IMR-90 (cell line): ENCODE data around the gene FRMD1. TPM values are rescaled to one million over a fixed set of nuclear protein-coding genes. Genes with fewer than 3 reads are reported as not detected.

ENCODE experiments used
- ATAC-seq: fragments of 200-7000 bp; cut with Tn5 transposase; 2 replicates; pipeline ENCODE4 v1.9.1; 2020; ENCODE audit warnings: low read depth, mild to moderate bottlenecking, moderate library complexity
- BruUV-seq: library from RNA; stranded (reverse); fragments of 400-500 nt; replicated peaks from 2 replicates; lab custom pipeline; 2021; lab: Mats Ljungman, UMichigan
- CTCF ChIA-PET: fragments of 300-600 bp; formaldehyde crosslinking; extraction: SDS; loops from one replicate; lab custom pipeline; 2021; ENCODE audit warnings: antibody characterized with exemption; lab: Yijun Ruan, JAX
- POLR2A ChIA-PET: fragments of 300-600 bp; sonication (Branson Sonifier 250); formaldehyde crosslinking; loops from one replicate; lab custom pipeline; 2022; ENCODE audit warnings: antibody characterized with exemption; ENCODE audit not compliant: unreplicated experiment; lab: Charles Lee
- DNase-seq: peaks from one replicate; pipeline ENCODE4 v3.0.0; 2013
- H2AFZ ChIP-seq: replicated peaks from 2 replicates; pipeline ENCODE3; 2013; ENCODE audit warnings: low read length, mild to moderate bottlenecking; ENCODE audit not compliant: poor library complexity
- H2AK5ac ChIP-seq: 2 replicates; pipeline ENCODE4 v1.6.1; 2013; ENCODE audit warnings: low read depth, low read length, inconsistent platforms
- H2AK9ac ChIP-seq: replicated peaks from 2 replicates; pipeline ENCODE3; 2013; ENCODE audit warnings: mild to moderate bottlenecking, low read depth, low read length, moderate library complexity; ENCODE audit not compliant: poor library complexity
- H2BK120ac ChIP-seq: 2 replicates; pipeline ENCODE4 v1.6.1; 2013; ENCODE audit warnings: low read depth, low read length, inconsistent platforms
- H2BK15ac ChIP-seq: 3 replicates; pipeline ENCODE4 v1.6.1; 2013; ENCODE audit warnings: low read depth, low read length, inconsistent platforms
- H2BK20ac ChIP-seq: 2 replicates; pipeline ENCODE4 v1.6.1; 2013; ENCODE audit warnings: low read depth, mild to moderate bottlenecking, inconsistent platforms, low read length, moderate library complexity
- H2BK5ac ChIP-seq: 2 replicates; pipeline ENCODE4 v1.6.1; 2013; ENCODE audit warnings: mild to moderate bottlenecking, low read depth, low read length, inconsistent platforms; ENCODE audit not compliant: poor library complexity, severe bottlenecking
- H3K14ac ChIP-seq: replicated peaks from 2 replicates; pipeline ENCODE4 v1.6.1; 2013; ENCODE audit warnings: low read depth, low read length, inconsistent platforms
- H3K18ac ChIP-seq: 2 replicates; pipeline ENCODE4 v1.6.1; 2013; ENCODE audit warnings: low read depth, low read length, control low read depth
- H3K23ac ChIP-seq: 2 replicates; pipeline ENCODE4 v1.6.1; 2013; ENCODE audit warnings: low read depth, low read length, inconsistent platforms
- H3K27ac ChIP-seq: 2 replicates; pipeline ENCODE4 v1.5.1; 2013; ENCODE audit warnings: mild to moderate bottlenecking, control low read depth, low read length; ENCODE audit not compliant: insufficient read depth
- H3K27me3 ChIP-seq: 2 replicates; pipeline ENCODE4 v1.6.1; 2013; ENCODE audit warnings: low read length; ENCODE audit not compliant: control insufficient read depth, insufficient read depth
- H3K36me3 ChIP-seq: 2 replicates; pipeline ENCODE4 v1.6.1; 2013; ENCODE audit warnings: low read length, mixed read lengths; ENCODE audit not compliant: control insufficient read depth, insufficient read depth
- H3K4ac ChIP-seq: 2 replicates; pipeline ENCODE4 v1.6.1; 2013; ENCODE audit warnings: low read depth, low read length, inconsistent platforms
- H3K4me1 ChIP-seq: 2 replicates; pipeline ENCODE4 v1.6.1; 2013; ENCODE audit warnings: low read length, mixed read lengths; ENCODE audit not compliant: control insufficient read depth, insufficient read depth
- H3K4me2 ChIP-seq: 2 replicates; pipeline ENCODE4 v1.6.1; 2013; ENCODE audit warnings: low read depth, mild to moderate bottlenecking, control low read depth, low read length, moderate library complexity
- H3K4me3 ChIP-seq: 2 replicates; pipeline ENCODE4 v1.5.1; 2013; ENCODE audit warnings: low read depth, mild to moderate bottlenecking, control low read depth, low read length, moderate library complexity; ENCODE audit not compliant: insufficient read depth
- H3K56ac ChIP-seq: 2 replicates; pipeline ENCODE4 v1.6.1; 2013; ENCODE audit warnings: low read length, inconsistent platforms; ENCODE audit not compliant: insufficient read depth; ENCODE audit errors: extremely low read depth
- H3K79me1 ChIP-seq, 2 experiments: 2 replicates each; pipeline ENCODE4 v1.6.1; 2013; ENCODE audit warnings: low read length in 2 of 2, inconsistent platforms in 1 of 2, low read depth in 1 of 2
- H3K9ac ChIP-seq: 2 replicates; pipeline ENCODE4 v1.6.1; 2013; ENCODE audit warnings: low read depth, low read length, control low read depth
- H3K9me1 ChIP-seq: 2 replicates; pipeline ENCODE4 v1.6.1; 2013; ENCODE audit warnings: low read length, inconsistent platforms; ENCODE audit not compliant: insufficient read depth
- H3K9me3 ChIP-seq: 2 replicates; pipeline ENCODE4 v1.6.1; 2013; ENCODE audit warnings: low read length; ENCODE audit not compliant: control insufficient read depth, insufficient read depth
- H4K20me1 ChIP-seq: 2 replicates; pipeline ENCODE4 v1.6.1; 2013; ENCODE audit warnings: low read length, inconsistent platforms; ENCODE audit not compliant: insufficient read depth
- H4K5ac ChIP-seq: 2 replicates; pipeline ENCODE4 v1.6.1; 2013; ENCODE audit warnings: mild to moderate bottlenecking, low read depth, low read length, control low read depth
- H4K8ac ChIP-seq, 2 experiments: 2 replicates each; pipeline ENCODE4 v1.6.1; 2013; ENCODE audit warnings: low read depth in 2 of 2, low read length in 2 of 2, control low read depth in 1 of 2, inconsistent platforms in 1 of 2
- H4K91ac ChIP-seq: 2 replicates; pipeline ENCODE4 v1.6.1; 2013; ENCODE audit warnings: low read depth, low read length, inconsistent platforms; ENCODE audit not compliant: insufficient read depth
- BHLHE40 ChIP-seq: fragments of 150-350 bp; IDR thresholded peaks from 2 replicates; pipeline ENCODE4 v1.6.1; 2016; ENCODE audit warnings: mild to moderate bottlenecking, low read depth, low read length
- CHD1 ChIP-seq: IDR thresholded peaks from 2 replicates; pipeline ENCODE4 v1.6.1; 2012; ENCODE audit warnings: low read depth, low read length, improper control_type of control experiment
- ELK1 ChIP-seq: fragments of 150-350 bp; IDR thresholded peaks from 2 replicates; pipeline ENCODE4 v1.6.1; 2016; ENCODE audit warnings: low read depth, mild to moderate bottlenecking, low read length, moderate library complexity, borderline replicate concordance
- FOS ChIP-seq: fragments of 150-350 bp; IDR thresholded peaks from 2 replicates; pipeline ENCODE4 v1.6.1; 2016; ENCODE audit warnings: low read depth, low read length
- MAFK ChIP-seq: IDR thresholded peaks from 2 replicates; pipeline ENCODE4 v1.6.1; 2012; ENCODE audit warnings: low read depth, low read length, improper control_type of control experiment
- MAZ ChIP-seq: IDR thresholded peaks from 2 replicates; pipeline ENCODE4 v1.6.1; 2012; ENCODE audit warnings: low read depth, mild to moderate bottlenecking, low read length, improper control_type of control experiment, moderate library complexity, borderline replicate concordance
- MXI1 ChIP-seq: IDR thresholded peaks from 2 replicates; pipeline ENCODE4 v1.6.1; 2012; ENCODE audit warnings: low read depth, mild to moderate bottlenecking, low read length, moderate library complexity, borderline replicate concordance
- POLR2A ChIP-seq: IDR thresholded peaks from 2 replicates; pipeline ENCODE4 v1.6.1; 2012; ENCODE audit warnings: mild to moderate bottlenecking, low read depth, low read length
- RAD21 ChIP-seq: IDR thresholded peaks from 2 replicates; pipeline ENCODE4 v1.6.1; 2012; ENCODE audit warnings: low read length, improper control_type of control experiment
- RFX5 ChIP-seq: IDR thresholded peaks from 2 replicates; pipeline ENCODE4 v1.8.0; 2012; ENCODE audit warnings: low read depth, mild to moderate bottlenecking, low read length, moderate library complexity
- SMC3 ChIP-seq: fragments of 150-350 bp; IDR thresholded peaks from 2 replicates; pipeline ENCODE4 v1.6.1; 2016; ENCODE audit warnings: low read depth, mild to moderate bottlenecking, antibody characterized with exemption, low read length, moderate library complexity
- WGBS, 2 experiments: methylation state at CpG; one replicate each; pipeline versions ENCODE4 v1.1.5 to v1.1.7; 2013; ENCODE audit warnings: missing lambda C conversion rate in 2 of 2; ENCODE audit not compliant: insufficient read length in 1 of 2; ENCODE audit errors: extremely low coverage in 2 of 2; 5-methylcytosine and 5-hydroxymethylcytosine counted together
- dilution Hi-C: fragments of 300-500 bp; cut with HindIII; formaldehyde crosslinking; loops from one replicate; pipeline ENCODE4 v1.14.3; 2018; ENCODE audit warnings: low sequenced_read_pairs; ENCODE audit not compliant: unreplicated experiment
- in situ Hi-C: fragments of 300-500 bp; cut with MboI; formaldehyde crosslinking; loops from 3 replicates; pipeline ENCODE4 v1.14.3; 2019; ENCODE audit warnings: low sequenced_read_pairs, inconsistent platforms, mixed read lengths
- intact Hi-C: fragments of 100-400 bp; cut with micrococcal nuclease; formaldehyde crosslinking; loops from 2 replicates; pipeline ENCODE4 v1.10.0; 2022
- polyA plus RNA-seq, 3 experiments: library from polyadenylated mRNA; depleted of rRNA; stranded (reverse); fragments of >200 nt; gene quantifications; 2 replicates each; pipeline ENCODE4 v1.2.3, GENCODE V29; 2012; ENCODE audit warnings: low replicate concordance in 1 of 3
- total RNA-seq: library from RNA; depleted of rRNA; stranded (reverse); fragments of >200 nt; gene quantifications from 2 replicates; pipeline ENCODE4 v1.2.3, GENCODE V29; 2012
- TF ChIP-seq, protein P1 (sequence below): fragments of 150-350 bp; IDR thresholded peaks from 2 replicates; pipeline ENCODE4 v1.6.1; 2017; ENCODE audit warnings: mild to moderate bottlenecking, antibody characterized with exemption, low read length, low read depth
- TF ChIP-seq, protein P2 (sequence below): conservative IDR thresholded peaks from 2 replicates; pipeline ENCODE4 v1.5.1; 2012; ENCODE audit warnings: mild to moderate bottlenecking, low read depth, low read length, improper control_type of control experiment

Gene FRMD1
- total and polyA plus RNA-seq, 2 of the 4 experiments (the other 2 are of a cell fraction): not detected

DNA sequence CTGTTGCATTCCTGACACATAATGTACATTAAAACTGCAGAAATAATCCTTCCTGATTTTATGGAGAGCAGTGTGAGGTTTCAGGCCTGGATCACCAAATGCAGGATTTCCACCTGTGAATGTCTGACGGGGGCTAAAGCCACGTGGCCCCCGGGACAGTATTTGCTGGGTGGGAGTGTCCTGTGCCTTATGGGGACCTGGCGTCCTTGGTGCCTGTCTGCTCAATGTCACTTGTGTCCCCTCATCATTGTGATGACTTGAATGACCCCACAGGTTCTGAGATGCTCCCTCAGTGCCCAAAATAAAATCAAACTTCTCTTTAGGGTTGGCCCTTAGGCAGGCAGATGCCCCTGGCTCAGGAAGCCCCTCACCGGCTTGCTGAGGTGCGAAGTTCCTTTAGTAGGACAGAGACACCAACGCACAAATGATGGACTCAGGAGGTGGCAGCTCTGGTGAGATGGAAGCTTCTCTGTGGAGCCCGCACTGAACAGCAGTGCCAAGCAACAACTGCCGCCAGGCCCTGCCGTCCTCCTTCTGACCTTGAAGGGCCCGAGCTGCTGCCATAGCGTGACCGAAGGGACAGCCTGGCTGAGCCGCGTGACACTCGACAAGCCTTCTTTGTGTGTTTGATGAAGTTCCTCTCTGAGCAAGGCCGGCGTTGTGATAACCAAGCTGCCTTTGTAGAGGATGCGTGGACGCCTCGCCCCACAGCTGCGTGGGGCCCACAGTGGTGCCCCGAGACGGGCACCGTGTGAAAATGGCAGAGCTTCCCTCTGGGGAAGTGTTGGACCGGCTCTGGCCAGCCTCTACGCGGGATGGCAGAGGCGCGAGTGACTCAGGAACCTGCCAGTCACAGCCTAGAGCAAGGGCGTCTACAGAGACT, 30.9 kb downstream of the FRMD1 start:
- no peak overlapping the region for H3K23ac ChIP-seq
- ATAC-seq (no peak), DNase-seq (no peak)
- peaks cover 8% of the 10 kb centered on the region; the same call in 1 of the 2 replicates for H3K4me1 ChIP-seq
- intact Hi-C loops (no loop called here), in situ Hi-C loops (no loop called here), dilution Hi-C loops (no loop called here)
- 90% methylated on average over 15 of the region's 31 CpGs; no CpG with 5 or more reads in 1 of the 2 experiments for WGBS, 2 experiments
- POLR2A ChIA-PET: no interaction called here
- no peak overlapping the region for H2AK5ac ChIP-seq
- no peak for TF ChIP-seq ELK1
- TF ChIP-seq RFX5: no peak
- TF ChIP-seq MAFK: no peak
- no peak for TF ChIP-seq CHD1
- TF ChIP-seq SMC3: no peak
- no peak for TF ChIP-seq MXI1
- TF ChIP-seq, protein P1, sequence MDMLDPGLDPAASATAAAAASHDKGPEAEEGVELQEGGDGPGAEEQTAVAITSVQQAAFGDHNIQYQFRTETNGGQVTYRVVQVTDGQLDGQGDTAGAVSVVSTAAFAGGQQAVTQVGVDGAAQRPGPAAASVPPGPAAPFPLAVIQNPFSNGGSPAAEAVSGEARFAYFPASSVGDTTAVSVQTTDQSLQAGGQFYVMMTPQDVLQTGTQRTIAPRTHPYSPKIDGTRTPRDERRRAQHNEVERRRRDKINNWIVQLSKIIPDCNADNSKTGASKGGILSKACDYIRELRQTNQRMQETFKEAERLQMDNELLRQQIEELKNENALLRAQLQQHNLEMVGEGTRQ: no peak
- TF ChIP-seq, protein P2, sequence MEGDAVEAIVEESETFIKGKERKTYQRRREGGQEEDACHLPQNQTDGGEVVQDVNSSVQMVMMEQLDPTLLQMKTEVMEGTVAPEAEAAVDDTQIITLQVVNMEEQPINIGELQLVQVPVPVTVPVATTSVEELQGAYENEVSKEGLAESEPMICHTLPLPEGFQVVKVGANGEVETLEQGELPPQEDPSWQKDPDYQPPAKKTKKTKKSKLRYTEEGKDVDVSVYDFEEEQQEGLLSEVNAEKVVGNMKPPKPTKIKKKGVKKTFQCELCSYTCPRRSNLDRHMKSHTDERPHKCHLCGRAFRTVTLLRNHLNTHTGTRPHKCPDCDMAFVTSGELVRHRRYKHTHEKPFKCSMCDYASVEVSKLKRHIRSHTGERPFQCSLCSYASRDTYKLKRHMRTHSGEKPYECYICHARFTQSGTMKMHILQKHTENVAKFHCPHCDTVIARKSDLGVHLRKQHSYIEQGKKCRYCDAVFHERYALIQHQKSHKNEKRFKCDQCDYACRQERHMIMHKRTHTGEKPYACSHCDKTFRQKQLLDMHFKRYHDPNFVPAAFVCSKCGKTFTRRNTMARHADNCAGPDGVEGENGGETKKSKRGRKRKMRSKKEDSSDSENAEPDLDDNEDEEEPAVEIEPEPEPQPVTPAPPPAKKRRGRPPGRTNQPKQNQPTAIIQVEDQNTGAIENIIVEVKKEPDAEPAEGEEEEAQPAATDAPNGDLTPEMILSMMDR: no peak
- no peak for TF ChIP-seq BHLHE40
- no peak for TF ChIP-seq MAZ
- no peak for TF ChIP-seq POLR2A
- TF ChIP-seq FOS: no peak
- TF ChIP-seq RAD21: no peak
- H3K4ac ChIP-seq: no peak overlapping the region
- no peaks in the 10 kb centered on the region for H3K36me3 ChIP-seq
- H3K9me3 ChIP-seq: no peaks in the 10 kb centered on the region
- H2BK5ac ChIP-seq: no peak overlapping the region
- H3K27ac ChIP-seq: no peak overlapping the region
- no TSS peak for BruUV-seq
- H3K4me3 ChIP-seq: no peak overlapping the region
- no peak overlapping the region for H3K4me2 ChIP-seq
- H3K14ac ChIP-seq: no peak overlapping the region
- H2AK9ac ChIP-seq: no peak overlapping the region
- H3K9ac ChIP-seq: no peak overlapping the region
- H3K18ac ChIP-seq: no peak overlapping the region
- H3K27me3 ChIP-seq: no peaks in the 10 kb centered on the region
- no peak overlapping the region for H2BK20ac ChIP-seq
- no peaks in the 10 kb centered on the region for H4K20me1 ChIP-seq
- no peak overlapping the region for H2BK120ac ChIP-seq
- no peak overlapping the region for H4K91ac ChIP-seq
- H2AFZ ChIP-seq: no peak overlapping the region
- H3K79me1 ChIP-seq: no peaks in the 10 kb centered on the region
- H4K8ac ChIP-seq: no peak overlapping the region
- no peak overlapping the region for H4K5ac ChIP-seq
- H2BK15ac ChIP-seq: no peak overlapping the region
- CTCF ChIA-PET: no interaction called here
- no peaks in the 10 kb centered on the region for H3K9me1 ChIP-seq
- H3K56ac ChIP-seq: no peak overlapping the region
